GM12865 (cell line): Measurements from ENCODE around the gene AQP12A.
"Not testable (repeated sequence)": the region's sequence is repeated elsewhere in the genome, so short reads cannot be mapped to it uniquely, and the experiment has no call there.

Source experiments
- DNase-seq: peaks from one replicate; pipeline ENCODE4 v3.0.0; 2010; ENCODE audit warnings: low read depth
- H3K4me3 ChIP-seq: 2 replicates; pipeline ENCODE4 v1.5.1; 2011; ENCODE audit warnings: mild to moderate bottlenecking, low read depth, low read length, control low read depth
- TF ChIP-seq, protein P1 (sequence below): IDR thresholded peaks from 2 replicates; pipeline ENCODE4 v1.5.1; 2011; ENCODE audit warnings: low read length, control low read depth, low read depth, inconsistent platforms; ENCODE audit not compliant: insufficient read depth; ENCODE audit errors: missing control alignments

AQP12A gene

GRCh38 chr2:240648155-240648649 lies 43.5 kb upstream of the AQP12A start:
- TF ChIP-seq, protein P1, sequence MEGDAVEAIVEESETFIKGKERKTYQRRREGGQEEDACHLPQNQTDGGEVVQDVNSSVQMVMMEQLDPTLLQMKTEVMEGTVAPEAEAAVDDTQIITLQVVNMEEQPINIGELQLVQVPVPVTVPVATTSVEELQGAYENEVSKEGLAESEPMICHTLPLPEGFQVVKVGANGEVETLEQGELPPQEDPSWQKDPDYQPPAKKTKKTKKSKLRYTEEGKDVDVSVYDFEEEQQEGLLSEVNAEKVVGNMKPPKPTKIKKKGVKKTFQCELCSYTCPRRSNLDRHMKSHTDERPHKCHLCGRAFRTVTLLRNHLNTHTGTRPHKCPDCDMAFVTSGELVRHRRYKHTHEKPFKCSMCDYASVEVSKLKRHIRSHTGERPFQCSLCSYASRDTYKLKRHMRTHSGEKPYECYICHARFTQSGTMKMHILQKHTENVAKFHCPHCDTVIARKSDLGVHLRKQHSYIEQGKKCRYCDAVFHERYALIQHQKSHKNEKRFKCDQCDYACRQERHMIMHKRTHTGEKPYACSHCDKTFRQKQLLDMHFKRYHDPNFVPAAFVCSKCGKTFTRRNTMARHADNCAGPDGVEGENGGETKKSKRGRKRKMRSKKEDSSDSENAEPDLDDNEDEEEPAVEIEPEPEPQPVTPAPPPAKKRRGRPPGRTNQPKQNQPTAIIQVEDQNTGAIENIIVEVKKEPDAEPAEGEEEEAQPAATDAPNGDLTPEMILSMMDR: no peak
- no peak for DNase-seq

GRCh38 chr2:240648650-240649275 lies 42.9 kb upstream of the AQP12A start:
- TF ChIP-seq, protein P1: no peak
- DNase-seq: peak; percentile 37
- no peak overlapping the region for H3K4me3 ChIP-seq

More at GRCh38 chr2:240648155-240648649, 43.5 kb upstream of the AQP12A start:
- no peak overlapping the region for H3K4me3 ChIP-seq

- no peak for DNase-seq
- TF ChIP-seq, protein P1: no peak
Measured at GRCh38 chr2:240649331-240649730, 42.3 kb upstream of the AQP12A start.

GRCh38 chr2:240650254-240650965 lies 41.3 kb upstream of the AQP12A start:
- H3K4me3 ChIP-seq: no peak overlapping the region
- DNase-seq: no peak
- TF ChIP-seq, protein P1: no peak

More at GRCh38 chr2:240649331-240649730, 42.3 kb upstream of the AQP12A start:
- no peak overlapping the region for H3K4me3 ChIP-seq

DNA sequence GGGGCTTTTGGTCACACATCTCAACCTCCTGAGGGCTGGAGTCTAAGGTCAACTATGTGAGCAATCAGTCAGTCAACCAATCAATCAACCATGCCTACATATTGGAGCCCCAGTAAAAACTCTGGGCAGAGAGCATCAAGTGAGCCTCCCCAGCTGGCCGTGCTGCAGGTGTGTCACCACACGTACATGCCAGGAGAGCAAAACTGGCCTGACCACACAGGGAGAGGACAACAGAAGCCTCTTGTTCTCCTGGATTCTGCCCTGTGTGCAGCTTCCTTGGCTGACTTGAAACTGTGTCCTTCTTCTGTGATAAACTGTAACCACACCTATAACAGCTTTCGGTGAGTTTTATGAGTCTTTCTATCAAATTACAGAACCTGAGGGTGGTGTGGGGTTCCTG lies 40.5 kb upstream of the AQP12A start:
- TF ChIP-seq, protein P1: no peak
- no peak overlapping the region for H3K4me3 ChIP-seq
- no peak for DNase-seq

- no peak overlapping the region for H3K4me3 ChIP-seq
- peak; percentile 69 for DNase-seq
- TF ChIP-seq, protein P1: no peak
Measured at GRCh38 chr2:240655931-240656886, 35.5 kb upstream of the AQP12A start.

DNA sequence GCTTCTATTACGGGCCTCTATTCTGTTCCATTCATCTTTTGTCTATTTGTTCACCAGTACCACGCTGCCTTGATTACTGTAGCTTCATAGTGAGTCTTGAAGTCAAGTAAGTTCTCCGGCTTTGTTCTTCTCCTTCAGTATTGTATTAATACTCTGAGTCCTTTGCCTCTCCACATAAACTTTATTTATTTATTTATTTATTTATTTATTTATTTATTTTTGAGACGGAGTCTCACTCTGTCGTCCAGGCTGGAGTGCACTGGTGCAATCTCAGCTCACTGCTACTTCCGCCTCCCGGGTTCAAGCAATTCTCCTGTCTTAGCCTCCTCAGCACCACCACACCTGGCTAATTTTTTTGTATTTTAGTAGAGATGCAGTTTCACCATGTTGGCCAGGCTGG lies 31.8 kb upstream of the AQP12A start:
- not testable (repeated sequence) for H3K4me3 ChIP-seq, DNase-seq
